CD4-positive, alpha-beta T cell treated with Interferon gamma for 1 hour (primary cell): ENCODE results near the gene LRIT2.
A peak's percentile ranks its signal among the peaks of the same experiment; 100 is the strongest.

Source experiments
- DNase-seq: peaks from one replicate; pipeline ENCODE4 v3.0.0-alpha.2; 2020

The LRIT2 gene

GRCh38 chr10:84225427-84226173 lies at the start of gene LRIT2:
TSS of gene LRIT2 (minus strand) at chr10:84225544. CDS start at chr10:84225520, 24 bp downstream.
- no peak for DNase-seq

DNA sequence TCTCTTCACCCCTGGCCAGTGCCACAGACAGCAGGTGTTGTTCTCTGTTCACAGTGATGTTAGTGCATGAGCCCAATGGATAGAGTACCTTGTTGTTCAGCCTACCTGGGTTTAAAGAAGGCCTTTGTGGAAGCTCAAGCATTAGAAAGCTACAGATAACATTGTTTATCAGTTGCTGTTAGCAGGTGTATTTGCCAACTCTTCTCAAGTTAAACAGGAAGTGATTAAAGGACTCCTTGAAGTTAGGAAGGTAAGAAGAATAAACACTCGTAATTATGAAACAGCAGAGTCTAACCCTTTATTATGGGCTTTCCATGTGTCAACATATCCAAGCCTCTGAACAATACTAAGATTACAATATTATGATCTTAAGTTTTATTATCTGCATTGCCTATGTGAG lies 45.4 kb upstream of the LRIT2 start:
- no peak for DNase-seq

DNA sequence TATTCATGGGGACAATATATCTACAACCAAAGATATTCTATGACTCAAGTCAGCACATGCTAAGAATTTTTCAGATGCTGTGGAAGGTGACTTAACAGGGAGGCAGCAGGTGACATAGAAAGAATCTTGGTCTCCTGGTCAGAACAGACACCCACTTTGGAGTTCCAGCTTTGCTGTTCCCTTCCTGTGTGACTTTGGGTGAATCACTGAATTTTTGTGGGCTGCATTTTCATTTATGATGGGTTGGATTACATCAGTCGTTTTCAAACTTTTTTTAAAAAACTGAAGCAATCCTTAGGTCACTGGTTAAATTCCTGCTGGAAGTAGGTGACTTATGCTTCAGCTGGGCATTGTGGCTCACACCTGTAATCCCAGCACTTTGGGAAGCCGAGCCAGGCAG lies 44.4 kb upstream of the LRIT2 start:
- DNase-seq: no peak

- DNase-seq: no peak
These were observed 43.8 kb upstream of the LRIT2 start for GRCh38 chr10:84269162-84269561.

GRCh38 chr10:84267503-84268126 lies 42.3 kb upstream of the LRIT2 start:
- DNase-seq: peak; percentile 34

DNA sequence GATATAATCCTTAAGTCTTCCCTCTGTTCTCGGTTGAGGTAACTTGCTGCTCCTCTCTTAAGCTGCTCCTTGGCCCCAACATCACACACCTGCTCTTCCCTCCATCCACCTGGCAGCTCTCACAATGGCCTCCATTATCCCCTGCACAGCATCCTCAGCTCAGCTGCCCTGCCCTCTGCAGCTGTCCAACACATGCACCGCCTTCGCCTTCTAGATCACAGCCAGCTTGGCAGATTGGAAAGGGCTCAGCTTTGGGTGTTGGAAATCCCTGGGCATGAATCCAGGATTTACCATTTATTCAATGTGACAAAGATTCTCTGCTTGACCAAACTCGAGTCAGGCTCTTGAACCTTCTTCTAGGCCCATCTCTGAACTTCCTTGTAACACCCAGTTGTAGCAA lies 40.1 kb upstream of the LRIT2 start:
- no peak for DNase-seq

DNA sequence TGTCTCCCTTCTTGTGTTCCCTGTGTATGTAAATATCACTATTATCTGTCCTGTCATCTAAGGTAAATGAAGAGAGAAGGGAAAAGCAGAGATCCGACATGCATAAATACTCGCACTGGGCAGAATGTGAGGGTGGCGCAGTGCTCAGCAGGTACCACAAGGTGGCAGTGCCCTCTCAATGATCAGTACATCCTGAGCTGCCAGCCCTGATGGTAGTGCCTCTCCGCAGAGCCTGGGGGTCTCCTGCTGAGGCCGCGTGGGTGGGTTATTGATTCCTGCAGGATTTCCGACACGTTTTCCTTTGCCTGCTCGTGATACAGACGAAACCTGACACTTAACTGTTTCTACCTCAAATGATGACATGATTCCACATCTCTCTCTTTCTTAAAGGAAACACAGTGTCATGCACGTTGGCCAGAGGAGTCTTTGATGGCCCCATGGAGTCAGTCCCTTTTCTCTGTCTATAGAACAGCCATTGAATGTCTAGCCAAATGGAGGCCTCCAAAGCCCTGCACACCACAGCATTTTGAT lies 39.3 kb upstream of the LRIT2 start:
- DNase-seq: peak; percentile 57

DNA sequence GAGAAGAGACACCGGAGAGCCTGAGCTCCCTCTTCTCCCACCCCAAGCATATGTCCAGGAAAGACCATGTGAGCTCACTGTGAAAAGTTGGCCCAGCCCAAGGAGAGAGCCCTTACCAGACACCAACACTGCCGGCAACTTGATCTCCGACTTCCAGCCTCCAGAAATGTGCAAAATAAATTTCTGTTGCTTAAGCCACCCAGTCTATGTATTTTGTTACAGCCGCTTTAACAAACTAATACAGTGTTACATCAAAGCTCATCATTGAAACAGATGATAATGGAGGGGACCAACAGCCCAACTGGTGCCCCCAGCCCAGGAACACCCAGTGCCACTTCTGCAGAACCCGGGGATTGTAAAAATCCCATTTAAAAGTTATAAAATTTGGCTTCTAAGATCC lies 38.4 kb upstream of the LRIT2 start:
- no peak for DNase-seq

DNA sequence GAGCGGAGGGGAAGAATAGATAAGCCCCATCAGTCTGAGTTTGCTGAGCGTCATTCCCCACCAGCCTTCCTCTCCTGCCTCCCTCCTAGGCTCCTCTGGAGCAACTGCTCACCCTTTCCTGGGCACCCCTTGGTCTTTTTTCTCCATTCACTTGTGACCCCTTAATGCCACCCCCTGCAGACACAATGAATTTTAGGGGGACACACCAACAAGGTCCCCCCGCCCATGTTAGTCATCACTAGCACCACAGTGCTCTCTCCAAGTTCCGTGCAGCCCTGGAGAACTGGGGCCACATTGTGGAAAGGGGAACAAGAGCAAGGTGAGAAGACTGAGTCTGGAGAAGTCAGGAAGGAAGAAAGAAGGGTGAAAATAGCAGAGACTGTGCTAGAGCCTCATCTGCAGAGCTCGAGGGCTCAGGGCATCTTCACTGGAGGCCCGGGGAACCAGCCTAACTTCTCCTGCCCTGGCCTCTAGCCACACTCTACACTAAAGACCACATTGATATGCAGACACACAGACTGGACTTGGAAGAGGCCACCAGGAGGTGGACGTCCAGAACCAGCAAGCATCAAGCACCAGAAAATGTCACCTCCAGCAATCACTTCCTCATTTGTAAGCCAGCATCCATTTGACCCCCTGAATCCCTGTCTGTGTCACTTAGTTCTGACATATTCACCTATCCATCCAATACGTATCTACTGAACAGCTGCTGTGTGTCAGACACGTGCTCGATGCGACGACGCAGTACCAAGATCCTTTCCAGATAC lies 37.0 kb upstream of the LRIT2 start:
- DNase-seq: no peak

DNA sequence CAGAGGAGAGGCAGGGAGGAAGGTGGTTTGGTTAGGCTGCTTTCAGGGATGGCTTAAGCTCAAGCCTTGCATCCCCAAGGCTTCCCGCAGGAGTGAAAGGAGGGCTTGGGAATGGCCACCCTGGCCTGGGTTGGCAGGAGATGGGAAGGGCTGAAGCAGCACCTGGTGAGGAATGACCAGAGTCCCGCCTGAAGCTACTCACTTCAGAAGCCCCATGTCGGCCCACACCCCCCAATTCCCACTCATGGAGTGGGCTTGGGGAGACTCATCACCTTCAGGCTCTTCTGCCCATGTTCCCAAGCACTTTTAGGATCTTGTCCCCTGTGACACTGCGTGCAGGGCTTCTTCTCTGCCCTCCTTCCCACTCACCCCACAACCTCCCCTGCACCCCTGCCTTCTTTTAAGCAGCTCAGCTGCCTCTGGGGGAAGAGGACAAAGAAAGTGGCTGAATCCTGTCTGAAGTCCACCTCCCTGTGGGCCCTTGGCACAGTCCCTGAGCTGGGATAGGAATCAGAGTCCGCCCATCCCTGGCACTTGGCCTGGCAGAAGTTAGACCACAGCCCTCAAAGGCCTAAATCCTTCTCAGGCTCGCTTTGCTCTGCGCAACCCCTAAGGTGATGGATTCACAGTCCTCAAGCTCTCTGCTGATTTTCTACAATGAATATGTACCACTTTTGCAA lies 36.0 kb upstream of the LRIT2 start:
- DNase-seq: no peak

DNA sequence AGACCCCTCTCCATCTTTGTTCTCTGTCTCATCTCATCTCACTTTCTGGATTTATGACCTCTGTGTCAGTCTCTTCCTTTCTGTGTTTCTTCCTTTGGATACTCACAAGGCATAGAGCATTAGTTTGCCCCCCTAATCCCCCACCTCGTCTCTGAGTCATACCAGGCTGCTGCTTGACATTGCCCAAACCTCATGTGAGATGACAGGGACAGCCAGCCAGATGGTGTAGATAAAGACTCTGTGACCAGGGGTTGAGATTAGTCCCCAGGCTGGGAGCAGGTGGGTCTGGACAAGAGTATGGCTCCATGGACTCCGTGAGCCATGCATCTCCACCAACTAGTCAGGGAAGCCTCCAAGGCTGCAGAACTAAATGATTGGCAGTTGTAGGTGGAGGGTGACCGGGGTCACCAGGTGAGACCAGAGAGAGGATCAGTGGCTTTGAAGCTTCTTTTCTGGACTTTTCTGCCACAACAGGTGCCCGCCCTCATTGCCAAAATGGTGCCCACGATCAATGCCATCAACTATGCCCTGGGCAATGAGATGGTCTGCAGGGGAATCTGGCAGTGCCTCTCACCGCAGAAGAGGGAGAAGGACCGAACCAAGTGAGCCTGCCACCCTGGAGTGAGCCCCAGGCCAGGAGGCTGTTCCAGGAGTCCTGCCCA lies 32.8 kb upstream of the LRIT2 start:
- no peak for DNase-seq

GRCh38 chr10:84257343-84258020 lies 32.1 kb upstream of the LRIT2 start:
- no peak for DNase-seq

GRCh38 chr10:84256510-84257342 lies 31.4 kb upstream of the LRIT2 start:
- DNase-seq: no peak

GRCh38 chr10:84254552-84255478 lies 29.5 kb upstream of the LRIT2 start:
- DNase-seq: no peak

DNA sequence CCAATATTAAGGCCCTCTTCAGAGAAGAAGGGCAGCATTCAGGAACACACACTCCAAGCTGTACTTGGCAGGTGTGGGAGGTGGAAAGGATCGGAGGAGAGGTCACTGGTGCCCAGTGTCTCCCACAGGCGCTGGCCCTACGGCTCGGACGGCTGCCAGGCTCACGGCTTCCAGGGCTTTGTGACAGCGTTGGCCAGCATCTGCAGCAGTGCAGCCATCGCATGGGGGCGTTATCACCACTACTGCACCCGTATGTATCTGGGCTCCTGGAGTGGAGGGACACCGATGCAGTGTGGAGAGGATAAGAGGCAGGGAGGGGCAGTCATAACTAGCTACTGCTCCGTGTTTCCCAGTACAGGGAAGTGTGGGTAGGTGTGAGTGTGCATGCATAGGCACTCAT lies 23.4 kb upstream of the LRIT2 start:
- DNase-seq: no peak

DNA sequence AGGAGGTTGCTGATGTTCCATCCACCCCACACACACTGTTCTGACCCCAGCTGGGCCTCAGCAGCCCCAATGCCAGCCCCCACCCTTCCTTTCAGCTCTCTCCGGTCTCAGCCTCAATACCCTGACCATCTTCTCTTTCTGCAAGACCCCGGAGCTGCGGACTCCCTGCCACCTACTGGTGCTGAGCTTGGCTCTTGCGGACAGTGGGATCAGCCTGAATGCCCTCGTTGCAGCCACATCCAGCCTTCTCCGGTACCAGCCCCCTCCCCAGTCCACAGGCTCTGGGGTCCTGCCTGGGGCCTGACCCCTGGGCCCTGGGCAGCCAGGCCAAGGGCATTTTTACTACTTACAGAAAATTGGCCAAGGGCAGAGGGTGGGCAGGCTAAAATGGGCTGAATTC lies 22.2 kb upstream of the LRIT2 start:
- DNase-seq: no peak

DNA sequence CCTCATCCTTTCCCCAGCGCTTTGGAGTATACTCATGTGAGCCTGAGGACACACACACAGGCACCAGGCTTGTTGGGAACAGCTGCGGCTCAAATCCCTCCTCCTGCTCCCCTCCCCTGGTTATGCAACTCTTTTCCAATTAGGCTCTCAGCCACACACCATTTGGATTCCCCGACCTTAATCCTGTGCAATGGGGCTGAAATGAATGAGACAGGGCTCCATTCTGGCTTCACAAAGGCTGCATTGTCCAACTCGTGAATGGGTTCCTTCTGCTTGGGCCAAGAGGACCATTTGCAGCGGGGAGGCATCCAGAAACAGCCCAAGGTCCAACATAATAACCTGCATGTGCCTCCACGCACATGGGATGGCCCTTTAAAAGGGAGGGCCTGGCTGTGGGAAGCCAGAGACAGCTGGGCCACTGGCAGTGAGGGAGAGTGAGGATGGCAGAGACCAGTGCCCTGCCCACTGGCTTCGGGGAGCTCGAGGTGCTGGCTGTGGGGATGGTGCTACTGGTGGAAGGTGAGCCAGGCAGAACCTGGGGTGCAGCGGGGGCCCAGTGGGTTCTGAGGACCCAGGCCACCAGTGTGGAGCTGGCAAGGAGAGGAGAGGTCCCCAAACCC lies 19.4 kb upstream of the LRIT2 start, which contains the start of gene RGR:
Gene RGR, plus strand, starts transcription at position 403 of the 620 bp plus-strand sequence. Its CDS starts 38 bp downstream, at position 441.
- DNase-seq: no peak

- no peak for DNase-seq
These were observed 18.4 kb upstream of the LRIT2 start for GRCh38 chr10:84243759-84244158.

DNA sequence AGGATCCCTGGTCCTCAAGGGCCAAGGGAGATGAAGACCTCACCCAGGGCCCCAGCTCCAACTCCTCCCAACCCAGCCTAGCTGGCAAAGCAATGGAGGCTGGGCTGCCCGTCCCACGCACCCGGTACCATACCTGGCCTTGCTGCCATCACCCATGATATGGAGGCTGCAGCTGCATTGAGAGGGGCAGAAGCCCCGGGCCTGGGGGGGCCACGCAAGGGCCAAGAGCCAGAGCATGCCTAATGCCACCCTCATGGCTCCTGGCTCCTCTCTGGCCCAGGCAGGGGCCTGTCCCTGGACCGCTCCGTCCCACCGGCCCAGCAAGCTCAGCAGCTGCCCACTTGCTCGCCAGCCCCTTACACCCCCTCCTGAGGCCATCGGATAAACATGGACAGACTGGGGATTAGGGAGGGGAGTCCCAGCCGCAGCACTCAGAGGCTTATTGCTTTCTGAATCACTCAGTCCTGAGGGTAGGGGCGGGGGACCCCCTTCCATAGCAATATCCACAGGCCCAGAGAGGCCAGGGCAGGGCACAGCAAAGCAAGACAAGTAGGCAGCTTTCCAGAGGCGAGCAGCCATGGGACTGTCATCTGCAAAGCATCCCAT lies 15.9 kb upstream of the LRIT2 start, which contains the start of gene LRIT1:
Gene LRIT1, minus strand, starts transcription at position 362 of the 606 bp plus-strand sequence. Its CDS starts 107 bp downstream, at position 255.
- DNase-seq: no peak
